ENCODE data around the gene PRTN3.

GRCh38 chr19:875265-875879 lies 34.6 kb downstream of the PRTN3 start:
- TF ChIP-seq POLR2A (IDR thresholded peaks at IDR 0.05; ENCODE audit: low read length): no peak
- no peak for TF ChIP-seq GATA1 (IDR thresholded peaks at IDR 0.05; ENCODE audit: low read depth, low read length)

Data from erythroblast (primary cell).